Vagina (tissue), 2 donors: Measurements from ENCODE around the gene COL2A1. TPM values are rescaled to one million over a fixed set of nuclear protein-coding genes. Genes with fewer than 3 reads are reported as not detected.

ENCODE experiments used
- DNase-seq, 2 donors: peaks; one replicate each; pipeline ENCODE4 v3.0.0-alpha.2; 2017; ENCODE audit errors: extremely low spot score in 2 of 2
- H3K27ac ChIP-seq: fragments of 200-600 bp; sonication (generic); one replicate; pipeline ENCODE4 v1.5.1; 2019
- H3K27me3 ChIP-seq: fragments of 200-600 bp; sonication (generic); one replicate; pipeline ENCODE4 v1.5.1; 2019
- H3K36me3 ChIP-seq, 2 donors: fragments of 200-600 bp; sonication (generic); one replicate each; pipeline ENCODE4 v1.5.1; 2017 to 2019
- H3K4me1 ChIP-seq: fragments of 200-600 bp; sonication (generic); one replicate; pipeline ENCODE4 v1.5.1; 2019
- H3K4me3 ChIP-seq, 2 donors: fragments of 200-600 bp; sonication (generic); 1 replicate in 1 of 2; 2 replicates in 1 of 2; pipeline ENCODE4 v1.5.1; 2016 to 2019
- H3K9me3 ChIP-seq: fragments of 200-600 bp; sonication (generic); one replicate; pipeline ENCODE4 v1.5.1; 2019
- CTCF ChIP-seq, 3 experiments: fragments of 450-650 bp in 2 of 3; fragments of 200-600 bp in 1 of 3; sonication (generic) in 1 of 3; IDR thresholded peaks; one replicate each; pipeline ENCODE4 v1.5.1; 2017 to 2019; ENCODE audit warnings: antibody characterized with exemption in 3 of 3, mild to moderate bottlenecking in 2 of 3, moderate library complexity in 2 of 3
- POLR2A ChIP-seq, 2 donors: fragments of 450-650 bp; IDR thresholded peaks; one replicate each; pipeline ENCODE4 v1.6.1; 2017; ENCODE audit warnings: antibody characterized with exemption in 2 of 2, mild to moderate bottlenecking in 2 of 2, moderate library complexity in 2 of 2
- POLR2AphosphoS5 ChIP-seq, 2 donors: sonication (generic); formaldehyde crosslinking; IDR thresholded peaks; one replicate each; pipeline ENCODE4 v1.9.0; 2017; ENCODE audit warnings: antibody characterized with exemption in 2 of 2, mild to moderate bottlenecking in 2 of 2, low read depth in 1 of 2; ENCODE audit not compliant: insufficient read depth in 1 of 2
- intact Hi-C: fragments of 100-400 bp; cut with DNase I; formaldehyde crosslinking; loops from one replicate; pipeline ENCODE4 v1.15.1; 2023
- total RNA-seq: library from RNA; depleted of rRNA; stranded (reverse); fragments of >200 nt; gene quantifications from one replicate; pipeline ENCODE4 v1.2.3, GENCODE V29; 2016

COL2A1 gene
- total RNA-seq, 1 donor from 2014 or later: not detected

GRCh38 chr12:48013287-48013686 lies 9.0 kb upstream of the COL2A1 start:
- no peak for DNase-seq
- no peak overlapping the region for H3K27ac ChIP-seq
- intact Hi-C loops: no loop called here
- H3K27me3 ChIP-seq: no peaks in the 10 kb centered on the region
- H3K9me3 ChIP-seq: no peaks in the 10 kb centered on the region
- no peaks in the 10 kb centered on the region for H3K4me1 ChIP-seq
- H3K36me3 ChIP-seq: no peaks in the 10 kb centered on the region
- no peak overlapping the region for H3K4me3 ChIP-seq
- no peak for TF ChIP-seq POLR2A (IDR thresholded peaks at IDR 0.05)
- TF ChIP-seq CTCF (IDR thresholded peaks at IDR 0.05): no peak
- no peak for TF ChIP-seq POLR2AphosphoS5 (IDR thresholded peaks at IDR 0.05; ENCODE audit: insufficient read depth in 1 of 2, low read depth in 1 of 2)

DNA sequence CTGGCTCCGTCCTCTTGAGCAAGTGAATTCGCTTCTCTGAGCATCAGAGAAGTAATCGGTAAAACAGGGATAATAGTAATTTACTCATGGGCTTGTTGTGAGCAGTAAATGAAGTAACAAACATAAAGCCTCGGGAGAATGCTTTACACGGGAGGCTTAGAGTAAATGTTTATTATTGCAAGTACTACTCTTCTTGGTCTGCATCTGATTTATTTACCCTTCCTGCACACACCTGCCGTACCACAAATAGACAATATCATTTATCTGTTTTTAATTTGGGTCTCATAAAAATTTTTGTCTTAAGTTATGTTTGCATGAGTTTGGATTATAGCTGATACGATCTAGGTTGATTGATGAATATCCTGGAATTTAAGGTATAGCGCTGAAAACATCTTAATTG lies 7.8 kb upstream of the COL2A1 start:
- H3K4me3 ChIP-seq: no peak overlapping the region
- no peak for TF ChIP-seq CTCF (IDR thresholded peaks at IDR 0.05)
- TF ChIP-seq POLR2AphosphoS5 (IDR thresholded peaks at IDR 0.05; ENCODE audit: insufficient read depth in 1 of 2, low read depth in 1 of 2): no peak
- TF ChIP-seq POLR2A (IDR thresholded peaks at IDR 0.05): no peak
- no peaks in the 10 kb centered on the region for H3K9me3 ChIP-seq
- H3K4me1 ChIP-seq: no peaks in the 10 kb centered on the region
- intact Hi-C loops: no loop called here
- H3K27ac ChIP-seq: no peak overlapping the region
- DNase-seq: no peak
- H3K27me3 ChIP-seq: no peaks in the 10 kb centered on the region
- no peaks in the 10 kb centered on the region for H3K36me3 ChIP-seq

DNA sequence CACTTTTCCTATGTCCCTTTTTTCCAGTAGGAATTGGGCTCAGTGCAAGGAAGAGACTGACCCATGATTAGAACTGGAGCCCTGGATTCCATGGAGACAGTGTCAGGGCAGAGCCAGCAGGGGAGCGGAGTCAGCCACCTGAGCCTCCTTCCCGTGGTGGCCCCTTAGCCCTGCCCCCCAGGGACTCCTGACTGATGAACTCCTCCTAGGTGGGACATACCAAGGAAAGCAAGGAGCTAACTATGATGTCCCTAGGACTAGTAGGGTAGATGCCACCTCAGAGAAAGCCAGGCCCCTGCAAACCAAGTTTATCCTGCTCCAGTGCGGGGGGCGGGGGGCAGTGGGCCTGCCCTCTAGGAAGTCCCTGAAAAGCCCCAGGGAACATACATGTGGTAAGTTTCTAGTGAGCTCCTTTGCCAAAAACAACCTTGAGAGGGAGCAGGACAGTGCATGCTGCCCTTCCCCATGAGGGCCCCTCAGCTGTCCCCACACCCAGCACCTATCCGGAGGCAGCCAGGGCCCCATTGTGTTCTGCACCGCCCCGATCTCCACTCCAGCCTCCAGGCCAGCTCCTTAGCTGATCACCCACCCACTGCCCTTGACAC lies 6.2 kb upstream of the COL2A1 start:
- Histone ChIP-seq H3K27ac (no peak overlapping the region), H3K4me3 (no peak overlapping the region), H3K4me1 (no peaks in the 10 kb centered on the region), H3K27me3 (peaks cover 3% of the 10 kb centered on the region), H3K9me3 (no peaks in the 10 kb centered on the region), H3K36me3 (no peaks in the 10 kb centered on the region)
- intact Hi-C loops: no loop called here
- TF ChIP-seq POLR2A (IDR thresholded peaks at IDR 0.05) (no peak), POLR2AphosphoS5 (IDR thresholded peaks at IDR 0.05; ENCODE audit: insufficient read depth in 1 of 2, low read depth in 1 of 2) (no peak), CTCF (IDR thresholded peaks at IDR 0.05) (no peak)
- DNase-seq: no peak

DNA sequence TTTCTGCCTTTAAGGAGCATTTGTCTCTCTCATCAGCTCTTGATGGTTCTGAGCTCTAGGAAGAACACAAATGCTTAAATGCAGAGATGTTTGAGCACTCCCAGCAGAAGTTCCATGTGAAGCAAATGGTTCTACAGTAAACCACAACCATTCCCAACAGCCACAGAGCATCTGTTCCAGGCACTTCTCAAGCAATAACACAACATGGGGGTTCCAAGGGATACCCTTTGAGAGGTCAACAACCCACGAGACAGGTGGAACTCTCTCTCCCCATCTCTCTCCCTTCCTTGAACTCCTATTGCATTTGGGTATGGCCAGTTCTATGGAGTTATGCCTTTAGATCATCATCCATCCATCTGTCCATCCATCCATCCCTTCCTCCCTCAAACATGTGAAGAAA lies 5.2 kb upstream of the COL2A1 start:
- intact Hi-C loops: no loop called here
- H3K27me3 ChIP-seq: peaks cover 11% of the 10 kb centered on the region
- no peak for DNase-seq
- H3K4me1 ChIP-seq: peaks cover 5% of the 10 kb centered on the region
- H3K36me3 ChIP-seq: no peaks in the 10 kb centered on the region
- no peak overlapping the region for H3K27ac ChIP-seq
- TF ChIP-seq POLR2AphosphoS5 (IDR thresholded peaks at IDR 0.05; ENCODE audit: insufficient read depth in 1 of 2, low read depth in 1 of 2): no peak
- TF ChIP-seq POLR2A (IDR thresholded peaks at IDR 0.05): no peak
- TF ChIP-seq CTCF (IDR thresholded peaks at IDR 0.05): no peak
- H3K4me3 ChIP-seq: no peak overlapping the region
- no peaks in the 10 kb centered on the region for H3K9me3 ChIP-seq

DNA sequence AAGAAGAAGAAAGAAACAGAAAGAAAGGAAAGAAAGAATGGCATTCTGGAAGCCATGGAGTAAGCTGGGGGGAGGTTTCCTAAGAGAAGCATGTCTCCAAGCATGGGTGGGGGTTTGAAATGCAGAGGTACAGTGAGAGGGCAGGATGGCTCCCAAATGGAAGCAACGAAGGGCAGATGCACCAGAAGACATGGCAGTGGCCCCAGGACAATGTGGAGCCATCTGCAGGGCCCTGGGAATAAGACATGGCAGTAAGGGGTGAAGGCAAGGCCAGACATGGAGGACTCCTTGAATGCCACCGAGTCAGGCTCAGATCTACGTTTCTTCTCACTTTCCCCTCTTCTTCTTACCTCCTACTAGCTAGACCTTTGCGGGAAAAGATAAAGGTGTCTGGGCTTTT lies 4.7 kb upstream of the COL2A1 start:
- H3K36me3 ChIP-seq: no peaks in the 10 kb centered on the region
- no peak for TF ChIP-seq POLR2A (IDR thresholded peaks at IDR 0.05)
- no peak for TF ChIP-seq CTCF (IDR thresholded peaks at IDR 0.05)
- TF ChIP-seq POLR2AphosphoS5 (IDR thresholded peaks at IDR 0.05; ENCODE audit: insufficient read depth in 1 of 2, low read depth in 1 of 2): no peak
- H3K27me3 ChIP-seq: peaks cover 14% of the 10 kb centered on the region
- no peak for DNase-seq
- H3K9me3 ChIP-seq: no peaks in the 10 kb centered on the region
- no peak overlapping the region for H3K27ac ChIP-seq
- peaks cover 10% of the 10 kb centered on the region for H3K4me1 ChIP-seq
- H3K4me3 ChIP-seq: no peak overlapping the region
- intact Hi-C loops: no loop called here
